ENCODE results near the gene SYVN1. TPM values are rescaled to one million over a fixed set of nuclear protein-coding genes. Genes with fewer than 3 reads are reported as not detected.

SYVN1 gene
- total RNA-seq, 2 donors from 2014 or later, result 29.1 to 52.0 TPM

DNA sequence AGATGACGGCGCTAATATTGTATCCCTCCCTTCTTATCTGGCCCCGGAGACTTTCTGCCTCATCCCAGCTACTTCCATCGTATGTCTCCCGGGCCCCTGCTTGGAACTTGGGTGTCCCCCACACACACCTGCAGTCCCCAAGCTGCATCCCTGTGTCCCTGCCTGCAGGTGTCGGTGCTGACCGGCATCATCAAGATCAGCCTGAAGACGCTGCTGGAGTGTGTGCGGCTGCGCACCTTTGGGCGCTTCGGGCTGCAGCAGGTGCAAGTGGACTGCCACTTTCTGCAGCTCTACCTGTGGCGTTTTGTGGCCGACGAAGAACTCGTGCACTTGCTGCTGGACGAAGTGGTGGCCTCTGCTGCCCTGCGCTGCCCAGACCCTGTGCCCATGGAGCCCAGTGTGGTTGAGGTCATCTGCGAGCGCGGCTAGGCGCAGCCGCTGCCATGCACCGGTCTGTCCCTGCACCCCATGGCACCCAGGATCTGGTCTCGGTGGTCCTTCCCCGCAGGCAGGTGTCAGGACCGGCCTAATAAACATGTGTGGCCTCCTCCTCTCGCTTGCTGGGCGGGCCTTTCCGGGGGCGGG is 23.1 kb downstream of the SYVN1 start:
- H3K4me3 ChIP-seq, result peak overlapping the region in 1 of 2 donors; percentile 67
- H3K4me1 ChIP-seq, result peaks cover 0 to 45% of the 10 kb centered on the region in 2 donors
- TF ChIP-seq, protein P1, sequence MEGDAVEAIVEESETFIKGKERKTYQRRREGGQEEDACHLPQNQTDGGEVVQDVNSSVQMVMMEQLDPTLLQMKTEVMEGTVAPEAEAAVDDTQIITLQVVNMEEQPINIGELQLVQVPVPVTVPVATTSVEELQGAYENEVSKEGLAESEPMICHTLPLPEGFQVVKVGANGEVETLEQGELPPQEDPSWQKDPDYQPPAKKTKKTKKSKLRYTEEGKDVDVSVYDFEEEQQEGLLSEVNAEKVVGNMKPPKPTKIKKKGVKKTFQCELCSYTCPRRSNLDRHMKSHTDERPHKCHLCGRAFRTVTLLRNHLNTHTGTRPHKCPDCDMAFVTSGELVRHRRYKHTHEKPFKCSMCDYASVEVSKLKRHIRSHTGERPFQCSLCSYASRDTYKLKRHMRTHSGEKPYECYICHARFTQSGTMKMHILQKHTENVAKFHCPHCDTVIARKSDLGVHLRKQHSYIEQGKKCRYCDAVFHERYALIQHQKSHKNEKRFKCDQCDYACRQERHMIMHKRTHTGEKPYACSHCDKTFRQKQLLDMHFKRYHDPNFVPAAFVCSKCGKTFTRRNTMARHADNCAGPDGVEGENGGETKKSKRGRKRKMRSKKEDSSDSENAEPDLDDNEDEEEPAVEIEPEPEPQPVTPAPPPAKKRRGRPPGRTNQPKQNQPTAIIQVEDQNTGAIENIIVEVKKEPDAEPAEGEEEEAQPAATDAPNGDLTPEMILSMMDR (IDR thresholded peaks at IDR 0.05), result no peak
- H3K36me3 ChIP-seq, result peaks cover 26% of the 10 kb centered on the region
- H3K27ac ChIP-seq, result peak overlapping the region; percentile 52 to 82
- no peaks in the 10 kb centered on the region for H3K27me3 ChIP-seq
- DNase-seq (ENCODE audit: low spot score), result no peak
- H3K9me3 ChIP-seq, result no peaks in the 10 kb centered on the region

DNA sequence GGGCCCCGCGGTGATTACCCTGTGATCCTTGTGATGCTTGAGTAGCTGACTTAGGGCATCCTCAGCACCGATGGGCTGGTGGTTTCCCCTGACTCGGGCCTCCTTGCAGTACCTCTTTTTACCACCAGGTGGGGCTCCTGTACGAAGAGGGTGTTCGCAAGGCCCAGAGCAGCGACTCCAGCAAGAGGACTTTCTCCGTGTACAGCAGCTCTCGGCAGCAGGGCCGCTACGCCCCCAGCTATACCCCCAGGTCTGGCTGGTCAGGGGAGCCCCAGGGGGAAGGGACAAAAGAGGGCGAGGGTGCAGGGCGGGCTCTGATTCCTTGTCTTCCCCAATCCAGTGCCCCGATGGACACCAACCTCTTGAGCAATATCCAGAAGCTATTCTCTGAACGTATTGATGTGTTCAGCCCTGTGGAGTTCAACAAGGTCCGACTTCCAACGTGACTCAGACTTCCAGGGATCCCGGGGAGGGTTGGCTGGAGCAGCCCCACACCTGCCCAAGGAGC is 23.9 kb downstream of the SYVN1 start:
- Histone ChIP-seq H3K4me1 (peaks cover 0 to 41% of the 10 kb centered on the region in 2 donors), H3K27ac (peak overlapping the region; percentile 52 to 82), H3K4me3 (no peak overlapping the region)

DNA sequence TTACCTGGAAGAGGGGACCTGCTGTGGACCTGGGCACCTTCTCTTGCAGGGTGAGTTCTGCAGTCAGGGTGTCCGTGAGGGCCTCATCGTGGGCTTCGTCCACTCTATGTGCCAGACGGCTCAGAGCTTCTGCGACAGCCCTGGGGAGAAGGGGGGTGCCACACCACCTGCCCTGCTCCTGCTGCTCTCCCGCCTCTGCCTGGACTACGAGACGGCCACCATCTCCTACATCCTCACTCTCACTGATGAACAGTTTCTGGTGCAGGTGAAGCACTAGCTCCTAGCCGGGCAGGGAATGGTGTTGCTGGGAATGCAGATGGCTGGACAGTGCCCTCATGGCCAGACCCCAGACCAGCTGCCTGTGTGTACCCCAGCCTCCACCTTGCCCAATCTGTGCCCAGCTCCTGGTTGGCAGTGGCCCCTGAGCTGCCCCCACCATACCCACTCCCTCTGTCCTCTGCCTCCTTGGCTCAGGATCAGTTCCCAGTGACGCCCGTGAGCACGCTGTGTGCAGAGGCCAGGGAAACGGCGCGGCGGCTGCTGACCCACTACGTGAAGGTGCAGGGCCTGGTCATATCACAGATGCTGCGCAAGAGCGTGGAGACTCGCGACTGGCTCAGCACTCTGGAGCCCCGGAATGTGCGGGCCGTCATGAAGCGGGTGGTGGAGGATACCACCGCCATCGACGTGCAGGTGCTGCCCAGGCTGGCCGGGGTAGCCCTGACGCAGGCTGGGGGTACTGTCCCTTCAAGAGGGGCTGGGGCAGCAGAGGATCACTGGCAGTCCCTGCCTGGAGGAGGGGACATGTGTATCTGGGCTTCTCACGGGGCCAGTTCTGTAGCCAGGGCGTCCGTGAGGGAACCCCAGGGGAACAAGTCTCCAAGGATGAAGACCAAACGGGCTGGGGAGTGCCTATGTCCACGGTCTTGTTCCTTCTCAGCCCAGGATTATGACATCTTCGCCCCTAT is 24.8 kb downstream of the SYVN1 start:
- no peak overlapping the region for H3K4me3 ChIP-seq
- H3K27me3 ChIP-seq, result no peaks in the 10 kb centered on the region
- TF ChIP-seq, protein P1 (IDR thresholded peaks at IDR 0.05), result no peak
- H3K27ac ChIP-seq, result peak overlapping the region in 1 of 2 donors; percentile 82
- H3K4me1 ChIP-seq, result peaks cover 0 to 49% of the 10 kb centered on the region in 2 donors
- no peaks in the 10 kb centered on the region for H3K9me3 ChIP-seq
- H3K36me3 ChIP-seq, result peaks cover 23% of the 10 kb centered on the region
- no peak for DNase-seq (ENCODE audit: low spot score)

More for the DNA sequence above, 23.9 kb downstream of the SYVN1 start:
- no peaks in the 10 kb centered on the region for H3K9me3 ChIP-seq
- TF ChIP-seq, protein P1 (IDR thresholded peaks at IDR 0.05), result peak; percentile 100
- no peaks in the 10 kb centered on the region for H3K27me3 ChIP-seq
- H3K36me3 ChIP-seq, result peaks cover 23% of the 10 kb centered on the region
- DNase-seq (ENCODE audit: low spot score), result peak; percentile 92

DNA sequence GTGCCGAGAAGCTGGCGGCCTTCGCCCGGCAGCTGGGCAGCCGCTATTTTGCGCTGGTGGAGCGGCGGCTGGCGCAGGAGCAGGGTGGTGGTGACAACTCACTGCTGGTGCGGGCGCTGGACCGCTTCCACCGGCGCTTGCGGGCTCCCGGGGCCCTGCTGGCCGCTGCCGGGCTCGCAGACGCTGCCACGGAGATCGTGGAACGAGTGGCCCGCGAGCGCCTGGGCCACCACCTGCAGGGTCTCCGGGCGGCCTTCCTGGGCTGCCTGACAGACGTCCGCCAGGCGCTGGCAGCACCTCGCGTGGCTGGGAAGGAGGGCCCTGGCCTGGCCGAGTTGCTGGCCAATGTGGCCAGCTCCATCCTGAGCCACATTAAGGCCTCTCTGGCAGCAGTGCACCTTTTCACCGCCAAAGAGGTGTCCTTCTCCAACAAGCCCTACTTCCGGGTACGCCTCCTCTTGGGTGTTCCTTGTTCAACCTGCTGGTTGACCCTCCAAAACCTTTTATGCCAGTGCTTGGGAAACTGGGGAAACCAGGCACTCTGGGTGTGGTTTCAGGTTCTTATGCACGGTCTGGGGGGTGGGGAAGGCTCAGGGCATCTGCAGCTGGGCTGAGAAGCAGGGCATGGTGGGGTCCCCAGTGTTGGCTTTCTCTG is 25.7 kb downstream of the SYVN1 start:
- Histone ChIP-seq H3K27ac (no peak overlapping the region), H3K4me3 (no peak overlapping the region), H3K9me3 (no peaks in the 10 kb centered on the region), H3K36me3 (peaks cover 23% of the 10 kb centered on the region), H3K4me1 (peaks cover 0 to 55% of the 10 kb centered on the region in 2 donors), H3K27me3 (no peaks in the 10 kb centered on the region)
- DNase-seq (ENCODE audit: low spot score), result no peak
- TF ChIP-seq, protein P1 (IDR thresholded peaks at IDR 0.05), result no peak

DNA sequence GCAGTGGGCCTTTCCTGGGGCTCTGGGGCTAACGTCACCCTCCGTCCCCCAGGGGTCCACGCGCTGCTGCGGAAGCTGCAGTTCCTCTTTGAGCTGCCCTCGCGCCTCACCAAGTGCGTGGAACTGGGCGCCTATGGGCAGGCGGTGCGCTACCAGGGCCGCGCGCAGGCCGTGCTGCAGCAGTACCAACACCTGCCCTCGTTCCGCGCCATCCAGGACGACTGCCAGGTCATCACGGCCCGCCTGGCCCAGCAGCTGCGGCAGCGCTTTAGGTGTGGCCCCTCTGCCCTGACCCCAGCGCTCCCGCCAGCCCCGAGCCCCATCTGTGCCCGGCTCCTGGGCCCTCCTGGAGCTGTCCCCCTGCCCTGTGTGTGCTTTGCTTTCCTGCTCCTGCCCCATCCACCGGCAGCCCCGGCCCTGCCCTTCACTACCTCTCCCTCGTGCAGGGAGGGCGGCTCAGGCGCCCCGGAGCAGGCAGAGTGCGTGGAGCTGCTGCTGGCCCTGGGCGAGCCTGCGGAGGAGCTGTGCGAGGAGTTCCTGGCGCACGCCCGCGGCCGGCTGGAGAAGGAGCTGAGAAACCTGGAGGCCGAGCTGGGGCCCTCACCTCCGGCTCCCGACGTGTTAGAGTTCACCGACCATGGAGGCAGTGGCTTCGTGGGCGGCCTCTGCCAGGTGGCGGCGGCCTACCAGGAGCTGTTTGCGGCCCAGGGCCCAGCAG is 26.4 kb downstream of the SYVN1 start:
- DNase-seq (ENCODE audit: low spot score), result no peak
- peaks cover 0 to 55% of the 10 kb centered on the region in 2 donors for H3K4me1 ChIP-seq

More for the DNA sequence above, 26.4 kb downstream of the SYVN1 start:
- no peak overlapping the region for H3K4me3 ChIP-seq
- no peaks in the 10 kb centered on the region for H3K9me3 ChIP-seq
- TF ChIP-seq, protein P1 (IDR thresholded peaks at IDR 0.05), result no peak
- H3K27me3 ChIP-seq, result no peaks in the 10 kb centered on the region
- H3K36me3 ChIP-seq, result peaks cover 23% of the 10 kb centered on the region
- H3K27ac ChIP-seq, result no peak overlapping the region
